HL-60 (cell line): ENCODE results near the gene ZNF468.
"Not testable (repeated sequence)": the region's sequence is repeated elsewhere in the genome, so short reads cannot be mapped to it uniquely, and the experiment has no call there.

ENCODE experiments used
- POLR2AphosphoS5 ChIP-seq: IDR thresholded peaks from 2 replicates; pipeline ENCODE4 v1.6.1; 2012; ENCODE audit warnings: low read depth
- TF ChIP-seq, protein P1 (sequence below): IDR thresholded peaks from one replicate; pipeline ENCODE4 v1.5.1; 2011; ENCODE audit warnings: low read length, control low read depth, inconsistent platforms; ENCODE audit not compliant: insufficient read depth

DNA sequence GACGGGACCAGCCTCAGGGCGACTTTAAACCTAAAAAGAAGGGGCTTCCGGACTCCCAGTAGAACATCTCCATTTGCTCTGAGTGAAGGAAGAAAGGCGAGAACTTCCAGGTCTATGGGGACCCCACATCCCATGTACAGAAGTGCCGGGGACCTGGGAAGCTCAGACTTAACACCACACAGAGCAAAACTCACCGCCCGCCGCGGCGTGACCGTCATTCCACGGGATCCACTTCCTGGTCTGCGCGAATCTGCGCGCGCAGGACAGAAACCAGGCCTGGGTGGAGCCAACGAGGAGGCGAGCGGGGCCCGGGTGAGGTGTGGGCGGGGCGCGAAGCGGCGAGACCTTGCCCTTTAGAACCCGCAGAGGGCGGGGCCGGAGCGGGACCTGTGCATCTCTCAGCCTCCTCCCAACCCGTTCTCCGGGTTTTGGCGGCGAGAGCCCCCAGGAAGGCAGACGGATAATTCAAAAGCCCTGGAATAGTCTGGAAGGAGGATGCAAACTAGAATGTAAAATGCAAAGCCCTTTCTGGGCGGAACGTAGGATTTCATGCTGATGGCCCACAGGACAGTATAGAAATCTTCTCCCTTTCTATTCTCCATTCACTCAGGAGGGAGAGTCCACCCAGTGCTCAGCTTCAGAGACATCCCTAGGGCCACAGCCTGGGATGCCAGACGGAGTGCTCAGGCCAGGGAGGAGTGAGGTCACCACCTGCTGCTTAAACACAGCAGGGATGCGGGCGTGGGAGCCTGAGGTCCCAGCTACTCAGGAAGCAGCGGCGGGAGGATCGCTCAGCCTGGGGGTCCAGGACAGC is at the start of gene ZNF468:
- TF ChIP-seq POLR2AphosphoS5: peak; percentile 83
- TF ChIP-seq, protein P1, sequence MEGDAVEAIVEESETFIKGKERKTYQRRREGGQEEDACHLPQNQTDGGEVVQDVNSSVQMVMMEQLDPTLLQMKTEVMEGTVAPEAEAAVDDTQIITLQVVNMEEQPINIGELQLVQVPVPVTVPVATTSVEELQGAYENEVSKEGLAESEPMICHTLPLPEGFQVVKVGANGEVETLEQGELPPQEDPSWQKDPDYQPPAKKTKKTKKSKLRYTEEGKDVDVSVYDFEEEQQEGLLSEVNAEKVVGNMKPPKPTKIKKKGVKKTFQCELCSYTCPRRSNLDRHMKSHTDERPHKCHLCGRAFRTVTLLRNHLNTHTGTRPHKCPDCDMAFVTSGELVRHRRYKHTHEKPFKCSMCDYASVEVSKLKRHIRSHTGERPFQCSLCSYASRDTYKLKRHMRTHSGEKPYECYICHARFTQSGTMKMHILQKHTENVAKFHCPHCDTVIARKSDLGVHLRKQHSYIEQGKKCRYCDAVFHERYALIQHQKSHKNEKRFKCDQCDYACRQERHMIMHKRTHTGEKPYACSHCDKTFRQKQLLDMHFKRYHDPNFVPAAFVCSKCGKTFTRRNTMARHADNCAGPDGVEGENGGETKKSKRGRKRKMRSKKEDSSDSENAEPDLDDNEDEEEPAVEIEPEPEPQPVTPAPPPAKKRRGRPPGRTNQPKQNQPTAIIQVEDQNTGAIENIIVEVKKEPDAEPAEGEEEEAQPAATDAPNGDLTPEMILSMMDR: not testable (repeated sequence)
